GM18499 (cell line): ENCODE results near the gene CEACAM7.

Experiments used
- ATAC-seq: cut with Tn5 transposase; IDR thresholded peaks from one replicate; pipeline ENCODE4 v1.9.1; 2021; ENCODE audit warnings: moderate number of reproducible peaks; ENCODE audit not compliant: insufficient read depth, unreplicated experiment

CEACAM7 gene

DNA sequence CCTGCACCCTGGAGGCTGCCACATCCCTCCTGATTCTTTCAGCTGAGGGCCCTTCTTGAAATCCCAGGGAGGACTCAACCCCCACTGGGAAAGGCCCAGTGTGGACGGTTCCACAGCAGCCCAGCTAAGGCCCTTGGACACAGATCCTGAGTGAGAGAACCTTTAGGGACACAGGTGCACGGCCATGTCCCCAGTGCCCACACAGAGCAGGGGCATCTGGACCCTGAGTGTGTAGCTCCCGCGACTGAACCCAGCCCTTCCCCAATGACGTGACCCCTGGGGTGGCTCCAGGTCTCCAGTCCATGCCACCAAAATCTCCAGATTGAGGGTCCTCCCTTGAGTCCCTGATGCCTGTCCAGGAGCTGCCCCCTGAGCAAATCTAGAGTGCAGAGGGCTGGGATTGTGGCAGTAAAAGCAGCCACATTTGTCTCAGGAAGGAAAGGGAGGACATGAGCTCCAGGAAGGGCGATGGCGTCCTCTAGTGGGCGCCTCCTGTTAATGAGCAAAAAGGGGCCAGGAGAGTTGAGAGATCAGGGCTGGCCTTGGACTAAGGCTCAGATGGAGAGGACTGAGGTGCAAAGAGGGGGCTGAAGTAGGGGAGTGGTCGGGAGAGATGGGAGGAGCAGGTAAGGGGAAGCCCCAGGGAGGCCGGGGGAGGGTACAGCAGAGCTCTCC, 13.5 kb upstream of the CEACAM7 start:
- no peak for ATAC-seq

DNA sequence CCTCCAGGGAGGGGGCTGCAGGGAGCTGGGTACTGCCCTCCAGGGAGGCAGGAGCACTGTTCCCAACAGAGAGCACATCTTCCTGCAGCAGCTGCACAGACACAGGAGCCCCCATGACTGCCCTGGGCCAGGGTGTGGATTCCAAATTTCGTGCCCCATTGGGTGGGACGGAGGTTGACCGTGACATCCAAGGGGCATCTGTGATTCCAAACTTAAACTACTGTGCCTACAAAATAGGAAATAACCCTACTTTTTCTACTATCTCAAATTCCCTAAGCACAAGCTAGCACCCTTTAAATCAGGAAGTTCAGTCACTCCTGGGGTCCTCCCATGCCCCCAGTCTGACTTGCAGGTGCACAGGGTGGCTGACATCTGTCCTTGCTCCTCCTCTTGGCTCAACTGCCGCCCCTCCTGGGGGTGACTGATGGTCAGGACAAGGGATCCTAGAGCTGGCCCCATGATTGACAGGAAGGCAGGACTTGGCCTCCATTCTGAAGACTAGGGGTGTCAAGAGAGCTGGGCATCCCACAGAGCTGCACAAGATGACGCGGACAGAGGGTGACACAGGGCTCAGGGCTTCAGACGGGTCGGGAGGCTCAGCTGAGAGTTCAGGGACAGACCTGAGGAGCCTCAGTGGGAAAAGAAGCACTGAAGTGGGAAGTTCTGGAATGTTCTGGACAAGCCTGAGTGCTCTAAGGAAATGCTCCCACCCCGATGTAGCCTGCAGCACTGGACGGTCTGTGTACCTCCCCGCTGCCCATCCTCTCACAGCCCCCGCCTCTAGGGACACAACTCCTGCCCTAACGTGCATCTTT, 12.5 kb upstream of the CEACAM7 start:
- ATAC-seq = no peak

DNA sequence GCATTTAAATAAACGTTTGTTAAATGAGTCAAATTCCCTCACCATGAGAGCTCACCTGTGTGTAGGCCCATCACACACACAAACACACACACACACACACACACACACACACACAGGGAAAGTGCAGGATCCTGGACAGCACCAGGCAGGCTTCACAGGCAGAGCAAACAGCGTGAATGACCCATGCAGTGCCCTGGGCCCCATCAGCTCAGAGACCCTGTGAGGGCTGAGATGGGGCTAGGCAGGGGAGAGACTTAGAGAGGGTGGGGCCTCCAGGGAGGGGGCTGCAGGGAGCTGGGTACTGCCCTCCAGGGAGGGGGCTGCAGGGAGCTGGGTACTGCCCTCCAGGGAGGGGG, 11.9 kb upstream of the CEACAM7 start:
- no peak for ATAC-seq

- ATAC-seq = no peak
Observed at GRCh38 chr19:41699231-41699967, 11.3 kb upstream of the CEACAM7 start.

GRCh38 chr19:41698746-41699230, 10.7 kb upstream of the CEACAM7 start:
- ATAC-seq = no peak

DNA sequence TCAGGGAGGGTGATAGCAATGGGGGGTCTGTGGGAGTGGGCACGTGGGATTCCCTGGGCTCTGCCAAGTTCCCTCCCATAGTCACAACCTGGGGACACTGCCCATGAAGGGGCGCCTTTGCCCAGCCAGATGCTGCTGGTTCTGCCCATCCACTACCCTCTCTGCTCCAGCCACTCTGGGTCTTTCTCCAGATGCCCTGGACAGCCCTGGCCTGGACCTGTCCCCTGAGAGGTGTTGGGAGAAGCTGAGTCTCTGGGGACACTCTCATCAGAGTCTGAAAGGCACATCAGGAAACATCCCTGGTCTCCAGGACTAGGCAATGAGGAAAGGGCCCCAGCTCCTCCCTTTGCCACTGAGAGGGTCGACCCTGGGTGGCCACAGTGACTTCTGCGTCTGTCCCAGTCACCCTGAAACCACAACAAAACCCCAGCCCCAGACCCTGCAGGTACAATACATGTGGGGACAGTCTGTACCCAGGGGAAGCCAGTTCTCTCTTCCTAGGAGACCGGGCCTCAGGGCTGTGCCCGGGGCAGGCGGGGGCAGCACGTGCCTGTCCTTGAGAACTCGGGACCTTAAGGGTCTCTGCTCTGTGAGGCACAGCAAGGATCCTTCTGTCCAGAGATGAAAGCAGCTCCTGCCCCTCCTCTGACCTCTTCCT, 9.3 kb upstream of the CEACAM7 start:
- no peak for ATAC-seq

DNA sequence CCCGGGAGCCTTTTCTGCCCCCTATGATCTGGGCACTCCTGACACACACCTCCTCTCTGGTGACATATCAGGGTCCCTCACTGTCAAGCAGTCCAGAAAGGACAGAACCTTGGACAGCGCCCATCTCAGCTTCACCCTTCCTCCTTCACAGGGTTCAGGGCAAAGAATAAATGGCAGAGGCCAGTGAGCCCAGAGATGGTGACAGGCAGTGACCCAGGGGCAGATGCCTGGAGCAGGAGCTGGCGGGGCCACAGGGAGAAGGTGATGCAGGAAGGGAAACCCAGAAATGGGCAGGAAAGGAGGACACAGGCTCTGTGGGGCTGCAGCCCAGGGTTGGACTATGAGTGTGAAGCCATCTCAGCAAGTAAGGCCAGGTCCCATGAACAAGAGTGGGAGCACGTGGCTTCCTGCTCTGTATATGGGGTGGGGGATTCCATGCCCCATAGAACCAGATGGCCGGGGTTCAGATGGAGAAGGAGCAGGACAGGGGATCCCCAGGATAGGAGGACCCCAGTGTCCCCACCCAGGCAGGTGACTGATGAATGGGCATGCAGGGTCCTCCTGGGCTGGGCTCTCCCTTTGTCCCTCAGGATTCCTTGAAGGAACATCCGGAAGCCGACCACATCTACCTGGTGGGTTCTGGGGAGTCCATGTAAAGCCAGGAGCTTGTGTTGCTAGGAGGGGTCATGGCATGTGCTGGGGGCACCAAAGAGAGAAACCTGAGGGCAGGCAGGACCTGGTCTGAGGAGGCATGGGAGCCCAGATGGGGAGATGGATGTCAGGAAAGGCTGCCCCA, 8.5 kb upstream of the CEACAM7 start:
- no peak for ATAC-seq

GRCh38 chr19:41695745-41696144, 7.7 kb upstream of the CEACAM7 start:
- ATAC-seq = no peak

GRCh38 chr19:41694831-41695635, 7.0 kb upstream of the CEACAM7 start:
- ATAC-seq = no peak

DNA sequence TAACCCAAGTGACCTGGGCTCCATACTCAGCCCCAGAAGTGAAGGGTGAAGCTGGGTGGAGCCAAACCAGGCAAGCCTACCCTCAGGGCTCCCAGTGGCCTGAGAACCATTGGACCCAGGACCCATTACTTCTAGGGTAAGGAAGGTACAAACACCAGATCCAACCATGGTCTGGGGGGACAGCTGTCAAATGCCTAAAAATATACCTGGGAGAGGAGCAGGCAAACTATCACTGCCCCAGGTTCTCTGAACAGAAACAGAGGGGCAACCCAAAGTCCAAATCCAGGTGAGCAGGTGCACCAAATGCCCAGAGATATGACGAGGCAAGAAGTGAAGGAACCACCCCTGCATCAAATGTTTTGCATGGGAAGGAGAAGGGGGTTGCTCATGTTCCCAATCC, 6.1 kb upstream of the CEACAM7 start:
- ATAC-seq = no peak

GRCh38 chr19:41691268-41691970, 3.3 kb upstream of the CEACAM7 start:
- ATAC-seq = no peak

- ATAC-seq = no peak
Observed at GRCh38 chr19:41690801-41691065, 2.7 kb upstream of the CEACAM7 start.

DNA sequence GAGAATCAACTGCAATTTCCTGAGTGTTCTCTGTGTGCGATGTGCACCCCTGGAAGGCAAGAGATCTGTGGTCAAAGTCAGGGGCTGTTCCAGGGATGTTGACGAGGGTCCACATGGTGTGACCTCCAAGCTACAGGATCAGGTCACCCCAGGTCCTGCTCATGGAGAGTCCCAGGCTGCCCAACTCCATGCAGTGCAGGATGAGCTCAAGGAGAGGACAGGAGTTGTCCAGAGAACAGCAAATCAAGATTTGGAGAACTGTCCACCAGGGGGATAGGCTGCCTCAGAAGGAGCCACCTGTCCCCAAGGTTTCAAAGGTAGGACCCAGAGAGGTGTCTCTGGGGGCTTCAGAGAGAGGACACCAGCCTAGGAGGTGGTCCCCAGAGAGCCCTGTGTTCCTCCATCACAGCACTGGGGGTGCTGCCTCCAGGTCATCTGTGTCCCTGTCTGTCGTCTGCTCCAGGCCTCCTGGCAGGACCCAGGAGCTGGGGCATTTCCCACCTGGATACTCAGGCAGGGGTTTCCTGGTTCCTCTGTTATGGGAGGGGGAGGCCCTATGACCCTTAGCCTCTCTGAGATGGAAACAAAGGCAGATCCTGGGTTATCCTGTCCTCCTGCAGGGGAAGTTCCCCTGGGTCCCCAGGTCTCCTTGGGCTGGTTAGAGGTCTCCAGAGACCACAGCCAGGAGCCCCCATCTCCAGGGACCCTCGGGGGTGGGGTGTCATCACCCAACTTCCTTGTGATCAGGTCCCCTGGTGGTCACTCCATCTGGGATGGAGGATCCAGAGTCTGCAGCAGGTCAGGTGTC, 2.1 kb upstream of the CEACAM7 start:
- ATAC-seq = no peak

- no peak for ATAC-seq
Observed at GRCh38 chr19:41688687-41689086, 617 bp upstream of the CEACAM7 start.

- ATAC-seq = no peak
Observed at GRCh38 chr19:41687419-41687818, 651 bp downstream of the CEACAM7 start.

DNA sequence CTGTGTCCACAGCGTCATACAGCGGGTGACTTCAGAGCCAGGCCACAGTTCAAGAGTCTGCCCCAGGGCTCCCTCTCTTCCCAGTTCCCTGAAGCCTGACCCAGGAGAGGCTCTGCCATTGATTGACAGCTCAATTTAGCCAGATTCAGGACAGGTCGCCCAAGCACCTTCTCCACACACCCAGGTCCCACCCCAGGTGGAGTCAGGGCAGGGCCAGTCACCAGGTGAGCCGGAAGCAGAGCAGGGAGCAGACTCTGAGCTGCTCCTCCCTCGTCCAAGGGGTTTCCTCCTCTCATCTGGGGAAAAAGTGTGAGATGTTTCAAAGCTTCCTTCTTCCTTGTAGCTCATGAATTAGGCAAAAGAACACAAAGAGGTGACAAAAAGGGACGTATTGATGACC, 5.6 kb downstream of the CEACAM7 start:
- ATAC-seq = no peak

GRCh38 chr19:41671486-41671885, 16.6 kb downstream of the CEACAM7 start:
- no peak for ATAC-seq

- no peak for ATAC-seq
Observed at GRCh38 chr19:41670755-41671154, 17.3 kb downstream of the CEACAM7 start.
